Right lobe of liver (tissue), 6 donors: ENCODE measurements around the gene CSTB. TPM values are rescaled to one million over a fixed set of nuclear protein-coding genes. Genes with fewer than 3 reads are reported as not detected.
A peak's percentile ranks its signal among the peaks of the same experiment; 100 is the strongest.

Experiments used
- ATAC-seq, 4 donors: fragments of 200-7000 bp; cut with Tn5 transposase; one replicate each; pipeline ENCODE4 v1.9.1; 2020; ENCODE audit warnings: mild to moderate bottlenecking in 4 of 4, moderate library complexity in 4 of 4
- DNase-seq, 3 donors: peaks; one replicate each; pipeline ENCODE4 v3.0.0-alpha.2; 2020
- H3K27ac ChIP-seq, 3 donors: fragments of 200-600 bp; one replicate each; pipeline ENCODE4 v1.8.0; 2022
- H3K27me3 ChIP-seq, 2 donors: fragments of 200-600 bp; one replicate each; pipeline ENCODE4 v1.8.0; 2022
- H3K36me3 ChIP-seq, 4 donors: fragments of 200-600 bp; sonication (generic) in 1 of 4; one replicate each; pipeline versions ENCODE4 v1.5.1 to v1.8.0; 2017 to 2022; ENCODE audit warnings: control low read depth in 1 of 4
- H3K4me1 ChIP-seq, 4 donors: fragments of 200-600 bp; sonication (generic) in 1 of 4; one replicate each; pipeline versions ENCODE4 v1.5.1 to v1.8.0; 2017 to 2022; ENCODE audit warnings: control low read depth in 1 of 4
- H3K4me3 ChIP-seq, 3 donors: fragments of 200-600 bp; one replicate each; pipeline ENCODE4 v1.8.0; 2022
- H3K9me3 ChIP-seq, 4 donors: fragments of 200-600 bp; sonication (generic) in 1 of 4; one replicate each; pipeline versions ENCODE4 v1.5.1 to v1.8.0; 2017 to 2022; ENCODE audit warnings: control low read depth in 1 of 4
- CTCF ChIP-seq, 4 donors: fragments of 200-600 bp in 3 of 4; fragments of 450-650 bp in 1 of 4; IDR thresholded peaks; one replicate each; pipeline versions ENCODE4 v1.5.1 to v1.8.0; 2016 to 2022; ENCODE audit warnings: antibody characterized with exemption in 4 of 4, mild to moderate bottlenecking in 2 of 4
- POLR2A ChIP-seq: fragments of 450-650 bp; IDR thresholded peaks from one replicate; pipeline ENCODE4 v1.6.1; 2017; ENCODE audit warnings: antibody characterized with exemption, mild to moderate bottlenecking
- WGBS: methylation state at CpG from one replicate; pipeline ENCODE4 v1.1.6; 2018; ENCODE audit warnings: low coverage, low lambda C conversion rate; ENCODE audit not compliant: insufficient coverage; ENCODE audit errors: missing lambda C conversion rate; 5-methylcytosine and 5-hydroxymethylcytosine counted together
- intact Hi-C, 2 donors: fragments of 100-400 bp; cut with DNase I; formaldehyde crosslinking; loops; one replicate each; pipeline versions ENCODE4 v1.11.2 to v1.14.1; 2022
- total RNA-seq, 6 experiments: library from RNA; depleted of rRNA in 2 of 6; stranded (reverse); fragments of >200 nt in 2 of 6; fragmentation: NEBNext Ultra II Directional in 3 of 6; extraction: Animal tissue kit (Norgen Biotek cat#: 25700) in 3 of 6; gene quantifications; one replicate each; pipeline versions ENCODE4 v1.1.0 to v1.2.4, GENCODE V29; 2016 to 2023
- donor health status: DM: no; HTN: yes; CAD: no.
- donor health status: DM: no; HTN: no; CAD: no.
- donor health status: DM: no; HTN: no; CAD: no.
- donor health status: DM: no; HTN: yes; CAD: no.
- donor health status: DM: no; HTN: yes; CAD: no.

Gene CSTB
- total RNA-seq, 6 experiments from 2014 or later, result 16.6 to 137 (median 23.2) TPM

GRCh38 chr21:43731476-43731875 lies 44.6 kb downstream of the CSTB start:
- intact Hi-C loops, result no loop called here
- ATAC-seq (peak; percentile 13 to 40 (median 30)), DNase-seq (peak in 1 of 3 donors; percentile 74)

DNA sequence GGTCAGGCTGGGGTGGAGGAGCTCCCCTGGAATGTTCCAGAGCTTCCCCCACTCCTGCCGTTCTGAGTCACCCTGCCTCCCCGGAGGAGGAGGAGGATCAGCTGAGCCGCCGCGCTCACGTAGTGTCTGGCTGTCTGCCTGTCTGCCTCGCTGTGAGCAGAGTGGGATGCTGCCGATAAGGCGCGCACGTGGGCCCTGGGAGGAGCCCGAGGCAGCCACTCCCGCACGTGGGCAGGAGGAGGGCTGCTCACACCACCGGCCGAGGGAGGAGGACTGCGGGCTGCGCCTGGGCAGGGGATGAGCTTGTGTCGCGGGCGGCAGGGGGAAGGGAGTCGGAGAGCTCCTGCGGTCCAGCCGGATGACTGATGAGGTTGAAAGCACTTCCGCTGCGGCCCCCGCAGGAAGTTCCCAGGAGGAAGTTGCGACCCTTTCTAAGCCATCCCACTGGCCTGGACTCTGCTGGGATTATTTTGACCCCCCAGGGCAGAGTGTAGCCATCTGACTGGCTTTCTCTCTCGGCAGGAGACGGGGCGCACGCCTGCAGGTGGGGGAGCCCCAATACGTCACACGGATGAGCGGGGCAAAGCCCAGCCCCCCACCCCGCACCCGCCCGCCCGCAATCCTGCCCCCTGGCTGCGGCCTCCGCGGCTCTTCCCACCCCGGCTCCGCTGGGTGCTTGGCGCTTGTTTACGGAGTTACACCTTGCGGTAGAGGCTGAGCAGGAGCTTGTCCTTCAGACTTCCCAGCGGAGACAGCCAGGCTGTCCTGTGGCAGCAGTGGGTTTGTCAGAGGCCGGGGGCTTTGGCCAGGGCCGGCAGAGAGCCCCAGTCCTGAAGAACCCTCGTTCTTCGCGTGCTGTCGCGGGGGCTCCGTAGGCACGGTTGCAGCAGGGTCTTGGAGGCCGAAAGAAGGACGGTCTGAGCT lies 47.4 kb downstream of the CSTB start:
- H3K9me3 ChIP-seq, result no peaks in the 10 kb centered on the region
- peak overlapping the region; percentile 47 to 59 (median 50) for H3K4me3 ChIP-seq
- H3K36me3 ChIP-seq, result peaks cover 0 to 6% (median 0%) of the 10 kb centered on the region in 4 donors
- intact Hi-C loops, result no loop called here
- ATAC-seq (peak; percentile 66 to 84 (median 72)), DNase-seq (peak; percentile 97 to 99 (median 98))
- TF ChIP-seq CTCF (IDR thresholded peaks at IDR 0.05), result peak; percentile 11 to 41 (median 32)
- peak; percentile 83 for TF ChIP-seq POLR2A
- peaks cover 2 to 80% (median 47%) of the 10 kb centered on the region in 4 donors for H3K4me1 ChIP-seq
- no peaks in the 10 kb centered on the region for H3K27me3 ChIP-seq
- peak overlapping the region; percentile 92 to 98 (median 94) for H3K27ac ChIP-seq
- WGBS, result 12% methylated on average over 27 of the region's 59 CpGs

More at GRCh38 chr21:43731476-43731875, 44.6 kb downstream of the CSTB start:
- peak overlapping the region; percentile 72 to 98 (median 83) for H3K27ac ChIP-seq
- peak overlapping the region in 1 of 3 donors; percentile 32 for H3K4me3 ChIP-seq
- no peaks in the 10 kb centered on the region for H3K9me3 ChIP-seq
- peaks cover 2 to 81% (median 36%) of the 10 kb centered on the region in 4 donors for H3K4me1 ChIP-seq
- H3K36me3 ChIP-seq, result peaks cover 0 to 2% (median 0%) of the 10 kb centered on the region in 4 donors
- 43% methylated on average over 6 of the region's 6 CpGs for WGBS
- no peaks in the 10 kb centered on the region for H3K27me3 ChIP-seq
- TF ChIP-seq POLR2A (peak; percentile 44), CTCF (IDR thresholded peaks at IDR 0.05) (no peak)

DNA sequence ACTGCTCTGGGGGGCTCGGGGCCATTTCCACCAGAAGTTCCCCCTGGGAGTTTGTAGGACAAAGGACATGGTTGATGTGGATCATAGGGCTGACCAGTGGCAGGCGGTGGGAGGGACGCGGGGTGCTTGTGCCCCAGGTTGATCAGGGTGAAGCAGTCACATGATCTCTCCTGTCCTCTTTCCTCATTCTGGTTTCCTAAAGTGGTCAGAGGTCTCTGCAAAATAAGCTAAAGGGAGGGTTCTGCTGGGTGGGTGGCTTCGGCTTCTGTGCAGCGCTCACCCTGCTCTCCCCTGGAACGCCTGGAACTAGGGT lies 48.0 kb downstream of the CSTB start:
- ATAC-seq, result peak; percentile 27 to 60 (median 50)

More for the DNA sequence above, 48.0 kb downstream of the CSTB start:
- Histone ChIP-seq H3K27ac (peak overlapping the region; percentile 92 to 98 (median 94)), H3K4me3 (peak overlapping the region; percentile 47 to 59 (median 50)), H3K9me3 (no peaks in the 10 kb centered on the region), H3K36me3 (peaks cover 0 to 7% (median 2%) of the 10 kb centered on the region in 4 donors), H3K4me1 (peaks cover 2 to 74% (median 44%) of the 10 kb centered on the region in 4 donors), H3K27me3 (no peaks in the 10 kb centered on the region)
- no peak for TF ChIP-seq POLR2A
- no peak for TF ChIP-seq CTCF (IDR thresholded peaks at IDR 0.05)
- intact Hi-C loops, result no loop called here
- DNase-seq, result peak; percentile 53 to 82 (median 77)
- WGBS, result 0% methylated on average over 5 of the region's 7 CpGs
